ENCODE measurements around the gene CCDC188.

CCDC188 gene

GRCh38 chr22:20117633-20118299 is 33.1 kb downstream of the CCDC188 start:
- peak; percentile 78 to 79 for DNase-seq (ENCODE audit: low read depth in 2 of 2)

- DNase-seq (ENCODE audit: low read depth in 2 of 2) = peak; percentile 94 to 96
Measured at GRCh38 chr22:20116951-20117632, 33.8 kb downstream of the CCDC188 start, which contains the start of gene TRMT2A. Gene TRMT2A, minus strand, starts transcription at chr22:20117226. Its CDS starts 320 bp downstream, at chr22:20116906.

GRCh38 chr22:20116376-20116950 is 34.4 kb downstream of the CCDC188 start:
- no peak for DNase-seq (ENCODE audit: low read depth in 2 of 2)

GRCh38 chr22:20115691-20116375 is 35.0 kb downstream of the CCDC188 start, which contains the start of gene RANBP1:
Gene RANBP1, plus strand, starts transcription at chr22:20116104. Its CDS starts 81 bp downstream, at chr22:20116185.
- DNase-seq (ENCODE audit: low read depth in 2 of 2) = no peak

DNA sequence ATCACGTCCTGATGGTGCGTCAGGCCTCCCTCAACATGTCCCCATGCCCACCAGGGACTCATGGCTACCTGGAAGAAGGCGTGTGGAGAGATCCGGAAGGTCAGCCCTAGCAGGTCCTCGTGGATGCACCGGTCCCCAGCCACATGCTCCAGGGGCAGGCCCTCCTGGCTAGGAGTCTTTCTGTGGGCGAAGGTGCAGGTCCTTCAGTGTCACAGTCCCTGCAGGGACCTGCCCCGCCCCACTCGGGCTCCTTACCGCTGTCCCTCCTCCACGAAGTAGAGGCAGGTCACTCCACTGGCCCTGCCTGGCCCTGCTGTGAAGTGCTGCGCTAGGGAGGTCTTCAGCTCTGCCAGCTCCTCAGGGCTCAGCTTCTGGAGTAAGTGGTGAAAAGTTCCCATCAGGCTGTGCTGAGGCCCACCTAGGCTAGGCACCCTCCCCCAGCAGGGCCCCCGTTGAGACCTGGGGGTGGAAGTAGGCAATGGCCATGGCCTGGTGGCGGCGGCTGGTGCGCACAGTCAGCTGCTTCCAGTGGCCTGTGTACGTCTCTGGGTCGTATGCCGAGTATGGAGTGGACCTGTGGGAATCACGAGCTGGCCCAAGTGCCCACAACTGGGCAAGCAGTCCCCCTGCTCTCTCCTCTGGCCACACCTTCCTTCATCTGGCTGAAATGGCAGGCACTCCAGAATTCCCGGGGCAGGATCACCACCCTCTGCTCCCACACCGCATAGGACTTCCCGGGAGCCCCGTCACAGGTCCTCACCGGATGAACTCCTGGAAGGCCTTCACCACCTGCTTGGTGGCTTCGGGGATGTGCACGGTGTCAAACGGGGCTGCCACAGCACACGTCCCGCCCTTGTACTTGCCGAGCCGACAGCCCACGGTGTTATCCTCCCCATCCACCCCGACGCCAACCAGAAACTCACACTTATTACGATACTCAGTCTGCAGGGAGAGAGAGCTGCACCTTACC is 36.1 kb downstream of the CCDC188 start:
- no peak for DNase-seq (ENCODE audit: low read depth in 2 of 2)

DNA sequence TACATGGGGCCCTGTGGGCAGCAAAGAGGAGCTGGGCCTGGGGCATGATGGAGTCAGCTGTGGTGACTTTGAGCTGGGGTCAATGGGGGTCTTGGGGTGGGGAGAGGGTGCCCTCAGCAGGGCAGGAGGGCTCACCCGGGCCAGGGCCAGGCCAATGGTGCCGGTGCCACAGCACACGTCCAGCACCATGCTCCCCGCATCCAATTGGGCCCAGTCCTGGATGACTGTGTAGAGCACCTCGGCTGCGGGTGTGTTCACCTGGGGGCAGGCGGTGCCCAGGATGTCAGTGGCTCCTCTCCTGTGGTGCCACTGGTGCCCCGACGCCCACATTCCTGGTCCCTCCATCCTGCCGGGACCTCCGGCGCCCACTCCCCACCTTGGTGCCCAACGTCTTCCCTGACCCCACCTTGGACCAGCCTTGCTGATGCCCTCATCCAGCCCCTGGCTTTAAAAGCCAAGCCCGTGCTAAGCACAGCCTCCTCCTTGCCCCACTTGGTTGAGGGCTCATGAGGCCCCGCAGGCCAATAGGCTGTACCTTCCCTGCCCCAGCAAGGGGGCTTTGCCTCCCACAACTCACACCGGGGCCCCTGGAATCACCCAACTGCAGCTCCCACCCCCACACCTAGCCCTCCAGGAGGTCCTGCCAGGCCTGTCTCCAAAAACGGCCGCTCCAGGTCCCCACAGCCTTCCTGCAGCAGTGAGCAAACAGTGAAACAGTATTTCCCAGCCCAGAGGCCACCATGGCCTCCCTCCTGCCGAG is 37.1 kb downstream of the CCDC188 start:
- no peak for DNase-seq (ENCODE audit: low read depth in 2 of 2)

DNA sequence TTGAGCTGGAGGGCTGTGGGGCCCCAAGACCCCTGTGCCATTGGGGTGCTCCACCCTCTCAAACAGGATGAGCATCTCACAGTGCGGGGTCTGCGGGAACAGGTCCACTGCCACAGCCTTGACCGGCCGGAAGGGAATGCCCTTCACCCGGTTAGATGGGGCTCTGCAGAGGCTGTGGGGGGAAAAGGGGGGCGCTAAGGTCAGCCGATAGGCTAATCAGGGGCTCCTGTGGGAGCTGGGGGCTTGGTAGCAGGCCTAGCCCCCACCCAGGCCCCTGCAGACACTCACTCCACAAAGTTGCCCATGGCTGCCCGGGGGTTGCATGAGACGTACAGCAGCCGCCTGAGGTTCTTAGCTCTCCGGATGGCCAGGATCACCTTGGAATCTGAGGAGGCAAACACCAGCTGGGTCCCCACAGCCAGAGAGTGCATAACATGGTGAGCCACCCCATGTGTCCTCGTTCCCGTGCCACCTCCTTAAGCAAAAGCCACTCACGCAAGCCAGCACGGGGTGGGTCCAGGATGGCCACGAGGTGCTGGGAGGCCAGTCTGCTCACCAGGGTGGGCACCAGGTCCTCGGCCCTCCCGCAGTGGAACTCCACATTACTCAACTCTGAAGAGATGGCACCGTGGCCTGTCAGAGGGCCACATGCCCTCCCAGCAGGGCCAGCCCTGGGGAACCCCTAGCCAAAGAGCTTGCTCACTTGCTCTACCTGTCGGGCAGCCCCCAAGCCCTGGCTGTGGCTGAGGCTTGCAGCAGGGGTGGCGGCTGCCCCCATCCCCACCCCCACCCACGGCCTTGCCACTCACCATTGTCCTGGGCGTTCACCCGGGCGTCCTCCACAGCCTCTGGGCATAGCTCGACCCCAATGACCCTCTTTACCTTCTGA is 38.0 kb downstream of the CCDC188 start:
- no peak for DNase-seq (ENCODE audit: low read depth in 2 of 2)

DNA sequence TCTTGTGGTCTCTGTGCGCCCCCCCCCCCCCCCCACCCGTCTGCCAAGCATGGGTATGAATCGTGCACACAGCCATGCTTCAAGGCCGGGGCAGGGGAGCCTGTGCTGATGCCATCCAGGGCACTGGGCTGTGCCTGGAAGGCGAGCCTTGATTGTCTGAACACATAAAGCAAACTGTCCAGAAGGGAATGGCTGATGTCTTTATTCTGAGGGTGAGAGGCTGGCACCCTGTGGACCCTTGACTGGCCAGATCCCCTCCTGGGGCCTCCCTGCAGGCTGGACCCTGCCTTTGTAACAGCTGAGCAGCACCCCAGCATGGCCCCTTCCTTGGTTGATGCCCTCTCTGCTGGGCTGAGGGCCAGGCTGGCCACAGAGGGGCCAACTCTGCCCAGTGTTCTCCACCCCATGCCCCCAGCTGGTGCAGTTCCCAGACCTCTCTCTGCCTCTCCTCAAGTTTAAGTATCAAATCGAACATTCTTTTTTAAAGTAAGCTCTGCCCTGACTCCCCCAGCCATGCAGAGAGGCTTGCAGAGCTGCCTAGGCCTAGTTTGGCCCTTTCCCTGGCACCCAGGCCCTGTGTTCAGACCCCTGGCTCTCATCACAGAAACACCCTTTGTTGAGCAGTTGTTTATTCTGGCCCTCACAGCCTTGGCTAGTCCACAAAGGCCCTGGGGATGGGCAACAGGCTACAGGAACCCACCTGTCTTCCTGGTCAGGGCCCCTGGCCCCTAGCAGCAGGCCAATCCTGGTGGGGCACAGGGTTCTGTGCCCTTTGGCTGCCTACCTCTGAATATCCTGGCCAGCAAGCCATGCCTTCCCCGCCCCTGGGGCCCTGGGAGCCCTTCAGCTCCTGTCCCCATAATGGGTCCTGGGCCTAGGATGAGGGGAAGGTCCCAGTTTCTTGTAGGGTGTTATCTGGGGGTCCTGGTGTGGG is 38.9 kb downstream of the CCDC188 start:
- DNase-seq (ENCODE audit: low read depth in 2 of 2) = no peak

DNA sequence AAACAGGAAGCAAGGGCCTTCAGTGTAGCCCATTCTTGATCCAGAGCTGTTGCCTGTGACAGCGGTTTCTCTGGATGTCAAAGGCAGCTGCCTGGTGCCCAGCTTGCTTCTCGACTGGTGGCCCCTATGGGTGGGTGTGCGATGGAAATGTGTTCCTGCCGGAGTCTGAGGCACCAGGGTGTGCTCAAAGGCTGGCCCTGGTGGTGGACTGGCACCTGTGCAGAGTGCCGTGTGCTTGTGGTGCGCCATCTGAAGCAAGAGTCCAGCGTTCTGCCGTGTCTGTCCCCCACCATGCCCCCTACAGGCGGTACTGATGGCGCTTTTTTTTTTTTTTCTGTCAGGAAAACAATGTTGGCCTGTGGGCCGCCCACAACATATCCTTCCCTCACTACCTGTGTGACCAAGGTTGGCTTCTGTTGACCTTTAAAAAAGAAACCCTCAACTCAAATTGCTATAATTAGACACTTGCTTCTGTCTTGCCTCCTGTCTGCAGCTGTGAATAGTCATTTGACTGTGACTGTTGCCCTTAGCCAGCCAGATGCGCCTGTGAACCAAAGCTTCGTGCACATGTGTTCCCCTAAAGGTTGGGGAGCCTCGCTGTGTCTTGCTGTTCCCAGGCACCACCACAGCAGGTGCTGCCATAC is 39.7 kb downstream of the CCDC188 start:
- no peak for DNase-seq (ENCODE audit: low read depth in 2 of 2)

- no peak for DNase-seq (ENCODE audit: low read depth in 2 of 2)
Measured at GRCh38 chr22:20110359-20110985, 40.4 kb downstream of the CCDC188 start.

DNA sequence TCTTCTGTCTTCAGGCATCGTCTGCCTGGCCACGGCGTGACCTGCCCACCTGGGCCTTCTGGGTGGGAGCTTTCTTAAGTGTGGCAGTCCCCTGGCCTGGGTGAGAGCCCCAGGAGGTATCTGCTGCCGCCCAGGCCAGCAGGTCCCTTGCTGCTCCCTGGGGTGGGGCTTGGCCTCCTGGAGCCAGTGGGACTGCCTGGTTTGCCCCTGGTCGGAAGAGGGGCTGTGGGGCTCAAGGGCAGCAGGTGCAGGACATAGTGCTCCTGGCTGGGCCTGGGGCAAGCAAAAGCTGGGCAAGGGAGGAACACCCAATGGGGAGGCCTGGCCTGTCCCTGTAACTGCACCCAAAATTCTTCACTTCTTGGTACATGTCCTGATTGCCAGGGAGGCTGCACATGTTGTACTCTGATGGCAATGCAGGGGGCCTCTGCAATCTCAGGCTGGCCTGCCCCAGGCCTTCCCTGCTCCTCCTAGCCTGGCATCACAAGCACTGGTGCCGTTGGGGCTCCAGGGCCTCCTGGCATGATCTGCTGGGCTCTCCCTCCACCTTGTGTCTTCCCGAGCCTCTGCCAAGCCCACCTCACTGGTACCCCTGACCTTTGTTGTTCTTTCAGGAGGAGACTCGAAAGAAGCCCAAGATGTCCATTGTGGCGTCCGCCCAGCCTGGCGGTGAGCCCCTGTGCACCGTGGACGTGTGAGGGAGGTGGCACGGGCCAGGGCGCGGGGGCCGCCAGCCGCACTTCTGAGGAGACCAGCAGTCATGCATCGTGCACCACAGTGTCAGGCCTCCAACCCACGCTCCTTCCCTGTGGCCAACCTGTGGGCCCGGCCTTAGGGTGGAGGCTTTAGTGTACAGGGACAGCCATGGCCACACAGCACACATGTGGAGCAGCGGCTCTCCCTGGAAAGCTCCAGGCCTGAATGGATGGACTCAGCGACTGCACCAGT is 41.2 kb downstream of the CCDC188 start:
- no peak for DNase-seq (ENCODE audit: low read depth in 2 of 2)

DNA sequence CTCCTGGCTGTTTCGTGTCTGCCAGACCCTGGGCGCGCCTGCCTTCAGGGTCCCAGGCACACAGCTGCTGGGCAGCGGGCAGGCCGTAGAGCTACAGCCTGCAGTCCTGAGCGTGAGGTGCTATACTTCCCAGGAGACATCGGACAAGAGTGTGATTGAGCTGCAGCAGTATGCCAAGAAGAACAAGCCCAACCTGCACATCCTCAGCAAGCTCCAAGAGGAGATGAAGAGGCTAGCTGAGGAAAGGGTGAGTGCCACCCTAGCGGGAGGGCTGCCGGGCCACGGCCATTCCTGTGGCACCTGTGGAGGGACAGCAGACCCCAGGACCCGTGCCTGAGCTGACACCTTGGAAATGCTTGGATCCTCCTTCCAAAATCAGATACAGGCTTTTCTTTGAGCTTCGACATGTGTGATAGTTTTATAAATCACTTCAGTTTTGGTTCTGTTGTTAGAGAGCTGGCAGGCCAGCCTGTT is 42.1 kb downstream of the CCDC188 start:
- DNase-seq (ENCODE audit: low read depth in 2 of 2) = no peak

GRCh38 chr22:20107951-20108756 is 42.7 kb downstream of the CCDC188 start:
- DNase-seq (ENCODE audit: low read depth in 2 of 2) = no peak

DNA sequence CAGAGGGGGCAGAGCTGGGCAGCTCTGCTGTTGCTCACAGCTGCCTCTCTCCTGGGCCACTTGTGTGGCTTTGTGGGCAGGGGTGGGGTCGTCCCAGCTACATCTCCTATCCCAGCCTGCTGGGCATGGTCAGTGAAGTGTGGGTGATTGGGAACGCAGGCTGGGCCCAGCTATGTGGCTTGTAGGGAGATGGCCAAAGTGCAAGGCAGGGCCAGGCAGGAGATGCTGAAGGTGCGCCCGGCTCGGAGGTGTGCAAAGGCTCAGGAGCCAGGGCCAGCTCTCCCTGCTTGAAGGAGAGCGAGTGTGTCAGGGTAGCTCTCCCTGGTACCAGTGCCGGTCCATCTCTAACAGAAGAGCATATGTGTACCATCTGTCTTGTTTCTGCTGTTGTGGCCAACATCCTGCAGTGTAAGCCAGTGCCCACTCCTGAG is 43.4 kb downstream of the CCDC188 start:
- no peak for DNase-seq (ENCODE audit: low read depth in 2 of 2)

- DNase-seq (ENCODE audit: low read depth in 2 of 2) = no peak
Measured at GRCh38 chr22:20106849-20107237, 44.0 kb downstream of the CCDC188 start.
